ENCODE results near the gene ANO2. TPM values are rescaled to one million over a fixed set of nuclear protein-coding genes. Genes with fewer than 3 reads are reported as not detected.
"Not testable (repeated sequence)": the region's sequence is repeated elsewhere in the genome, so short reads cannot be mapped to it uniquely, and the experiment has no call there.

ANO2 gene
- total RNA-seq, 2 experiments from 2014 or later = not detected

DNA sequence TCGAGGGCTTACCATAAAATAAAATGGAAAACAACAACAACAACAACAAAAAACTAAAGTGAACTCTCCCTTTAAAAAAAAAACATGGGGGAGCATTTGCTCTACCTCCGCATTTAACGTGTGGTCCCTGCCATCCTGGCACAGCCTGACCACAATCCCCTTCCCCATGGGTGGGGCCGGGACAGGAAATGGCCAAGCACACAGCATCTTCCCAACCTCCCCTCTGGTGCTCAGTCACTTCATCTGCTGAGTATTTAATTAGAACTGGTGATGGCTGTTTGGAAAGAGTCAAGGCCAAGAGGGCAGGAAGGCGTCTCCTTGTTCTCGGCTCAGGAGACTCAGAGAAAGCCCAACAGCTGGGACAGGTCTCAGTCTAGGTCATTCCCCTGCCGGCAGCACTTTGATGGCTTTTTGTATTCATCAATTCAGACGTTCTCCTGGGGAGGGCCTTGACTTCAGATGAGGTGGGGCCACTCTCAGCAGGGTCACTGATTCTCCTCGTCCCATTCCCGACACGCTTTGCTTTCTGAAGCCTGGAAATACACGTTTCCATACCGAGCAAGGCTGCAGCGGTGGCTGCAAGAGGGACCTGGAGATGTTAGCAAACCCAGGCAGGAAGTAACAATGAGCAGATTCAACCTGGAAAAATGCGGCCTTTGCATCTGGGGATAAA is 44.4 kb downstream of the ANO2 start:
- CTCF ChIA-PET = no interaction called here
- POLR2A ChIA-PET = no interaction called here

DNA sequence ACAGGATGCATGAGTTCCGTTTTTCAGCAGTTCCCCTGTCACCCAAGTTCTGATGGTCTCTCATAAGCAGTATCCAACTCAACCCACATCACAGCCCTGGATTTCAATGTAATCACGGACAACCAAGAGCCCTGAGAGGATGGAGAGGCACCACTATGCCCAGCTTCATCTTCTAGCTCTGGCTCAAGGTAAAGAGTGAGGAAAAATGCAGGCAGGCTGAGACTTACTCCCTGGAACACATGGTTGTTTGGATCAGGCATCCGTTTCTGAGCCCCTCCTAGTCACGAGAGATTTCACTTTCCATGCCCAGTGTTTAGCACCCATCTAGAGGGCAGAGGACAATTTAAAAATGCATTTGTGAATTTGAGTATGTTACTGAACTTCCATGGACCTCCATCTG is 45.0 kb downstream of the ANO2 start:
- ChIA-PET POLR2A (no interaction called here), CTCF (no interaction called here)

DNA sequence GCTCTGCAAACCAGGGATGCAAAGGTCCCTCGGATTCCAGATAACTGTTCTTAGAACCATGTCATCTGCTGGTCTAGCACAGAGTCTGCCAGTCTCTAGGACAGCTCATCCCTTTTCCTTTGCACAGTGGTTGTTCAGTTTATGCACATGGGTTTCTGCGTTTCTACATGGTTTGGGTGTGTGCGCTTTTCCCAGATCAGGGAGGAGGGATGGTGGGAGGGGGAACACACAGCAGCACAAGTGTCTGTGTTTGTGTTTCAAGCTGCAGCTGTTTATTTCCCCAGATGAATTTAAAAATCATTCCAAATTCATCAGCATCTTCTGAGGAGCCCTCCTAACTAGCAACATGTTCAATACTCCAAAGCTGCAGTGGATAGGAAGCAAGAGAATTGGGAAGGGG is 45.4 kb downstream of the ANO2 start:
- POLR2A ChIA-PET = no interaction called here
- CTCF ChIA-PET = no interaction called here

- ChIA-PET CTCF (no interaction called here), POLR2A (no interaction called here)
Measured at GRCh38 chr12:5898874-5899273, 46.2 kb downstream of the ANO2 start.

- CTCF ChIA-PET = no interaction called here
Measured at GRCh38 chr12:5889381-5890047, 55.5 kb downstream of the ANO2 start.

GRCh38 chr12:5888816-5889315 is 56.2 kb downstream of the ANO2 start:
- ChIA-PET POLR2A (no interaction called here), CTCF (no interaction called here)

More at GRCh38 chr12:5889381-5890047, 55.5 kb downstream of the ANO2 start:
- POLR2A ChIA-PET = no interaction called here

GRCh38 chr12:5887819-5888218 is 57.2 kb downstream of the ANO2 start:
- CTCF ChIA-PET, POLR2A ChIA-PET: not testable (repeated sequence)

DNA sequence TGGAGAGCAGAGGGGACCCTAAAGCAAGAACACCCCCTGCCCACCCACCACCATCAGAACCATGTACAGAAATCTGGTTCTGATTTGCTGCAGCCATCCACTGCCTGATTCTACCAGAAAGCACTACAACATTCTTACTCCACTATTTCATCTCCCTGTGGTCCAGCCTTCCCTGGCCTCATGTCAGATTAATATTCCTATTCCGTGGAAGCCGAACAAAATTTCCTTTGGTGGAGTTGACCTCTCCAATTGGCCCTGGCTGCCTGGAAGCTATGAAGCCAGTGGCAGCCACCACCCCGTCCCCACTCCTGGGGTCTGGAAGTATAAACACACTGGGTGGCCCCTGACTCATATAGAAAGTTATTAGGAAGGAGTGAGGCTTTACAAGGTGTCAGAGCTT is 60.2 kb downstream of the ANO2 start:
- POLR2A ChIA-PET = no interaction called here
- CTCF ChIA-PET = no interaction called here

- ChIA-PET CTCF (no interaction called here), POLR2A (no interaction called here)
Measured at GRCh38 chr12:5884285-5884684, 60.8 kb downstream of the ANO2 start.

GRCh38 chr12:5882511-5883190 is 62.4 kb downstream of the ANO2 start:
- POLR2A ChIA-PET = no interaction called here
- CTCF ChIA-PET = no interaction called here

DNA sequence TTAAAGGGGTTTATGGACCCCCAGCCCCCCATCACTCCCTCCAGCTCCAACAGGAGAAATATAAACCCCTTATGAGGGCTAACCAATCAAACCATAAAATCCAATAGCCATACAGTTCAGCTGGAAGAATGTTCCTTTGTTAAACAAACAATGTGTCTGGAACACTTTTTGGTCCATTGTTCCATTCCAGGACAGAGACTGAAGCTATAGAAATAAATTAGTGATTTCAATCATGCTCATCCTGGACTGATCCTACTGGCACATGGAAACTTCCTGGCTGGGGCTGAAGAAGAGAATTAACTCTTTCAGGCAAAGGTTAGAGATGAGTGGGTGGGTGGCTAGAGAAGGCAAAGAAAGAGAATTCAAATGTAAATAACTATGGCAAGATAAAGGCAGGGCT is 63.4 kb downstream of the ANO2 start:
- POLR2A ChIA-PET = no interaction called here
- CTCF ChIA-PET = no interaction called here

DNA sequence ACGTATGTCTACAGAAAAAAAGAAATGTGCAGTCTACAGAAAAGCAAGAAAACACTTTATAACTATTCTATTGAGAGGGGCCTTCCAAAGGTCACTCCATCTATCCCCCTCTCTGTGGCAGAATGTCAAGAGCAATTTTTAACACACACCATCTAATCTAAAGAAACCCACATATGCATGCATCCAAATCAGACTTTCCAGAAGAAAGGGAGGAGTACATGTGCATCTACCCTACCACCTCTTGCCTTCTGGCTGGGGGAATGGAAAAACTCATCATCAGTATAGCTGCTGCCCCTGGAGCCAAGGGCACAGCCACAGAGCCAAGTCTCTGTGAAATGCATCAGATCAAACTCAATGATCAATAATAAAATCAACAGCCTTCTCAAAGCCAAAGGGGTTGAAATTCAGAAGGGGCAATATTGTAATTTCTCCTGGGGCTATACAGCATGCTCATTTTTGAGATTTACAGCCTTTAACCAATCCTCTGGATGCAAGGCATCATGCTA is 63.9 kb downstream of the ANO2 start:
- ChIA-PET POLR2A (no interaction called here), CTCF (no interaction called here)

DNA sequence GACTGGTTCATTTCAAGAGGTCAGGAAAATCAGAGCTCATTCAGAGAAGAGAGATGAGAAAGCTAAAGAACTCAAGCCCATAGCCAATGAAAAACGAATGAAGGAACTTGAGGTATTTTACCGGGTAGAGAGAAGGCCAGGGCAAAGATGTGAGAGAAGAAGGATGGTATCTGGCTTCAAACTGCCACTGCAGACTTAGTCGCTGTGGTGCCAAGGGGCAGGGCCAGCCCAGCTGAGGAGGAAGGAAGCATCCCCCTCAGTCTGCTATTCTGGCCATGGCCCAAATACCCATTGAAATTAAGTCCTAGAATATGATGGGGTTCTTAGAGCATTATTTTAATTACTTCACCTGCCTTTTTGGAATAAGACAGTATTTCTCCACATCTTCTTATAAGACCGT is 69.2 kb downstream of the ANO2 start:
- CTCF ChIA-PET = no interaction called here

GRCh38 chr12:5874514-5874913 is 70.5 kb downstream of the ANO2 start:
- CTCF ChIA-PET = no interaction called here
- POLR2A ChIA-PET = no interaction called here

More for the DNA sequence above, 69.2 kb downstream of the ANO2 start:
- POLR2A ChIA-PET = no interaction called here

DNA sequence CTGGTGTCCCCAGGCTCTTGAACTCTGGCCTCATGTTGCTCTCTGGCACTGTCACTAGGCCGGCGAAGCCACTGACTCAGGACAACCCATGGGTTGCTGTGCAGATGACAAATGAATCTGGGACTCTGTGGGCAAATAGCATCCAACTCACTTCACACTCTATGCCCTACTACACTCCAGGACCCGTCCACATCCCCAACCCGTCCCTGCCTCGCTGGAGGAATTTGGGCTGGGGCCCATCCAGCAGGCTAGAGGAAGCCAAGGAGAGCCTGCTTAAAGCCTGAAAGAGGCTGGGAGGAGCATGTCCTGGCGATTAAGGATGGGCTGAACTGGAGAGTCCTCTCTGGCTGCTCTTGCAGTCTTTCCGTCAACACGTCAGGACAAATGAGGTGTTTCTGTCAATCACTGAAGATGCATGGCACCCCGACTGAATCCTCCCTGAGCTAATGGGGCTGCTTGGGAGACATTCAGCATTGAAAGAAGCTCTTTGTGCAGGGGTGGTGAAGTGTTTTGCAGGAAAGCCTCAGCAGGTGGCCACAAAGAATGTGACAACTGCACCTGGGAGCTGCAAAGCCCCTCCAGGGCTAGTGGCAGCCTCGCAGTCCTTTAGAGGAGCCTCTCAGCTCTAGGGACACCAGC is 71.7 kb downstream of the ANO2 start:
- ChIA-PET POLR2A (no interaction called here), CTCF (no interaction called here)

- CTCF ChIA-PET = no interaction called here
- POLR2A ChIA-PET = no interaction called here
Measured at GRCh38 chr12:5872745-5873144, 72.3 kb downstream of the ANO2 start.

GRCh38 chr12:5871741-5872140 is 73.3 kb downstream of the ANO2 start:
- CTCF ChIA-PET = no interaction called here
- POLR2A ChIA-PET = no interaction called here

DNA sequence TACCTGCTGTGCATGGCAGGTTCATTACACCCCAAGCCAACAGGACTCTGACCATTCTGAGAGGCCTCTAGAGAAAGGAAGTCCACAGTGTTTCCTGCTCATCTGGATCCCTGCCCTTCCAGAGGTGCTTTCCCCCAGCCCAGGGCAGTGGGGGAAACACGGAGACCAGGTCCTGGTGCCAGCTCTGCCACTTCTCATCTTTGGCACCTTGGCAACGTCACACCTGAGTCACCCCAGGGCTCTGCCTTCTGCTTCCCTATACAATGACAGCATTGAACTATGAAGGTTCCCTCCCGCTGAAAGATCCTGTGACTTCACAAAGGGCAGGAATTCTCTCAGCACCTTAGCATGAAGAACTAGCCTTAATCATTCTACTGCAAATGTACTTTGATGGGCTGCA is 74.9 kb downstream of the ANO2 start:
- ChIA-PET CTCF (no interaction called here), POLR2A (no interaction called here)

DNA sequence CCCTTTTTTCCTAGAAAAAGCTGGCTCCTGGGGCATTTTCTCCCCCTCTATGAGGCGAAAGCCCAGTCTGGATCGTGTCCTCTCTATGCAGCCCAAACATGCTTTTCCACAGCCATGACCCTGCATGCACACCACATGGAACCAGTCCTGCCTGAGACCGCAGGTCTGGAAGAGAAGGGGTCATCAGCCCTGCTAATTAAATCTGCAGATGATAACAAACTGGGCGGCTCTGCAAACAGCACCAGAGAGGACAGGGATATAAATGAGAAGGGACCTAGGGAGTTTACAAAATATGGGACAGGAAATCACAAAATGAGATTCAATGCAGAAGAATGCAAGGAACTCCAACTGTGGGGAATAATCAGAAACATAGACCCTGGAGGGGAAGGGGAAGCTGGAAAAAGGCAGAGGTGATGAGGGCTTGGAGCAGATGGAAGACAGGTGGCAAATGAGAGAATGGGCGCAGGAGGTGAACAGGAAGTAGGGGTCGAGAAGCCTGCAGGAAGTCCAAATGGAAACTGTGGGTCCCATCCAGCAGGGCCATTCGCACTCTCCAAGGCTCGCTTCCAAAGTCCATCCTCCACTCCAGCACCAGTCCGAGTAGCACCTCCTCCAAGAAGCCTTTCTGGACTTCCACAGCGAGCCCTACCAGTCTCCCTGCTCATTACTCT is 76.3 kb downstream of the ANO2 start:
- POLR2A ChIA-PET = no interaction called here

GRCh38 chr12:5865397-5865796 is 79.7 kb downstream of the ANO2 start:
- POLR2A ChIA-PET = no interaction called here

More for the DNA sequence above, 76.3 kb downstream of the ANO2 start:
- CTCF ChIA-PET = no interaction called here

More at GRCh38 chr12:5865397-5865796, 79.7 kb downstream of the ANO2 start:
- CTCF ChIA-PET = no interaction called here
